HG03378 (cell line): ENCODE results near the gene DROSHA.

Source experiments
- ATAC-seq: cut with Tn5 transposase; IDR thresholded peaks from one replicate; pipeline ENCODE4 v1.9.1; 2021; ENCODE audit warnings: mild to moderate bottlenecking, moderate library complexity; ENCODE audit not compliant: unreplicated experiment

Gene DROSHA

GRCh38 chr5:31530541-31531265, 1.2 kb downstream of the DROSHA start:
- no peak for ATAC-seq

- no peak for ATAC-seq
These were observed 8.9 kb downstream of the DROSHA start for GRCh38 chr5:31523041-31523440.

DNA sequence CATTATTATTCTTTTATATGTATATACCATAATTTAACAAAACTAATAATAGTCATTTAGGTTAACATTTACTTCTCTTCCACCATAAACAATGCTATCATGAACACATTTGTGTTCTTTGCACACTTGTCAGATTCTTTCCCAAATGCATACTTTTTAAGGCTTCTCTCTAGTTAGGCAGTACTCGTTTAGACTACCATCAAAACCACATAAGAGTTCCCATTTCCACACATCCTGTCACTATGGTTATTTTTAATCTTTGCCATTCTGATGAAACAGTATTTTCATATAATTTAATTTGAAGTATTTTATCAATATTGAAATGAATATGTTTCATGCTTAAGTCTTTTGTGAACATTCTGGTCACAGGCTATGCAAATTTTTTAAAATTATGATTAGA, 15.1 kb downstream of the DROSHA start:
- no peak for ATAC-seq

GRCh38 chr5:31511305-31511704, 20.6 kb downstream of the DROSHA start:
- no peak for ATAC-seq

DNA sequence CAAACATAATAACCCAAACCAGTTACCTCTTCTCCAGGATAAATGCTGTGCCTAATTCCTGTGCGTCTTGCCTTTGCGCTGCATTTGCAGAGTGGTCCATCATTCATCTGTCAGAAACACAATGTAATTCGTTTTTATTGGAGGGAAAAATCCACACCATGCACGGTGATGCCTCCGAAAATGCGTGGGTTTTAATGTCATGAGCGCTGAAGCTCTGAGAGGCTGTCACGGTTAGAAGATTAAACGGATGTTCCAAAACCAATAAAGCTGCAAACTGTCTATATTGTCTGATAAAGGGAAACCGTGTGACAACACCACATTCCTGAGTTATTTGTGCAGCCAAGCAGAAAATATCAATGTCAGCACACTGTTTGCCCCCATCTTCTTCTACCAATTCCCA, 27.4 kb downstream of the DROSHA start:
- no peak for ATAC-seq

DNA sequence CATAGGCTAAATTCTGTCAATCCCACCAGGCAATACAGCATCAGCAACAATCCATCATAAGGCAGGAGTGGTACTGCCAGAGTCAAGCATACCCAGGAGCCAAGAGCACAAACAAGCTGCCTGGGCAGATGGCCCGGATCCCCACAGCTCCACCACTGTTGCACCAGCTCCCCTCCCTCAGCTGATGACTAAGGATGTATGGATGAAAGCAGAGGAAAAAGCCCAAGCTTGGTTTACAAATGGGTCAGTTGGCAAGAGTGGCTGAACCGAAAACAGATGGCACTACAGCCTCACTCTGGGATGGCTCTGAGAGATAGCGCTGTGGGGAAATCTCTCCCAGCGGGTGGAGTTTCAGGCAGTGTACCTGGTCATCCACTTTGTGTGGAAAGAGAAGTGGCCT, 29.4 kb downstream of the DROSHA start:
- no peak for ATAC-seq

DNA sequence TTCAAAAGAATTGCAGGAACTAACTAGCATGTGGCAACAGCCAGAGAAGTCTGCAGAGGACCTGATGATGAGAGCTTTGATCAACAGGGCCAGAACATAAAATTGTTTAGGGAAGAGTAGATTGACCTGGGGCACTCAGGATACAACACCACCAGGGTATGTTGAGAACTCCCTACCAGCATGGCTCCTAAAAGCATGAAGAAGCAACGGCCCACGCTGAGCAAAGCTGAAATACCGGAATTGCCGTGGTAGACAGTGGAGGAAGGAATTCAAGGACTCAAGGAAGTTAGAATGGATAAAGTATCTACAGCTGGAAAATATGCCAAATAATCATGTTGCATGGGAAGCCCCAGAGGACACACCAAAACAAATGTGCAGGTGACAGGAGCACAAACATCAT, 31.6 kb downstream of the DROSHA start:
- no peak for ATAC-seq

- no peak for ATAC-seq
These were observed 35.0 kb downstream of the DROSHA start for GRCh38 chr5:31496891-31497290.

GRCh38 chr5:31496301-31496700, 35.6 kb downstream of the DROSHA start:
- ATAC-seq = no peak

DNA sequence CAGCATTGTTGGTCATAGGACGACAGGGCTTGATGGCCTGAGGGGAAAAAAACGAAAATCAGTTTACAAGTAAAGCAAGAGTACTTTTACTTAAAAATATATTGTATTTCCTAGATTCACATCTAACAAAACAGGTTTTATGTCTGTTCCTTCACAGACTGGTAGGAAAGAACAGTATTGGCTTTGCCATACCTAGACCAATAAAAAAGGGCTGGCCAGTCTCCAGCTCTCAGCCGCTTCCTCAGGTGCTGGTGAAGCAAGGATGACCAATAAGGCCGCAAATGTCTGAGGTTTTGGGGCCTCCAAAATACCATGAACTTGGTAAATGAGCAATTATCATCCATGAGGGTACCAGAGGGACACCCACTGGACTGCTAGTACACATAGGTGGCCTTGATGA, 36.6 kb downstream of the DROSHA start:
- no peak for ATAC-seq

DNA sequence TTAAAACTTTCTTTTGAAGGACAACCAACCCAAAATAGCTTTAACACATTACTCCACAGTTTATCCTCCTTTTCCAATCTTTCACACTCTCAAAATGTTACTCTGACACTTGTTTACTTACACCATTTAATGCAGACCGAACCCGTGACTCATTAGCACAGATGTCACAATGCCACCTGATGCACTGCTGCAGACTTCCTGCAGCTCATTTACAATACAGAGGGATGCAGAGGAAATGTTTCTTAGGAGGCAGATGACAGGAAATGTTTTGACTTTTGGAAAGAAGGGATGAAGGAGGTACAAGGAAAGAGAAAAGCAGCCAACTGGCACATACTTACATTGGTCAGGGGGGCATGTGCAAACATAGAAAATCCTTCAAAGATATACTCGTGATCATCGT, 39.0 kb downstream of the DROSHA start:
- no peak for ATAC-seq

DNA sequence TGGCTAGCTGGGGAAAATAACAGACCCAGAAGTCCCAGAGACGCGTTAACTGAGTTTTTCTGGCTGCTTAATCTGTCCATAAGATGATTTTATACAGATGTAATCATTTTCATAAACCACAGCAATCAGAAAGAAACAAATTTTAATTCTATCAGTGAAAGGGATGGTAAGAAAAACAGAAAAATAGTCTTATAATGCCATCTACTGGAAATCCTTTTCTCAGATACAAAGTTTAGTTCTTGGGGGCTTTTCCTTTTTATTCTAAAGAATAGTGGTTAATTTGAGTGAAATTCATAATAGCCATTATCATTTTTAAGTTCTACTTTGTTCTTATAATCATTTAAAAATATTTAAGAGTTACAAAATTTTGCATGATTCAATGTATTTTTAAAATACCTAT, 44.4 kb downstream of the DROSHA start:
- ATAC-seq = no peak

- no peak for ATAC-seq
These were observed 45.5 kb downstream of the DROSHA start for GRCh38 chr5:31486441-31486840.

GRCh38 chr5:31485376-31486207, 46.3 kb downstream of the DROSHA start:
- no peak for ATAC-seq

- ATAC-seq = no peak
These were observed 50.2 kb downstream of the DROSHA start for GRCh38 chr5:31481531-31482165.

DNA sequence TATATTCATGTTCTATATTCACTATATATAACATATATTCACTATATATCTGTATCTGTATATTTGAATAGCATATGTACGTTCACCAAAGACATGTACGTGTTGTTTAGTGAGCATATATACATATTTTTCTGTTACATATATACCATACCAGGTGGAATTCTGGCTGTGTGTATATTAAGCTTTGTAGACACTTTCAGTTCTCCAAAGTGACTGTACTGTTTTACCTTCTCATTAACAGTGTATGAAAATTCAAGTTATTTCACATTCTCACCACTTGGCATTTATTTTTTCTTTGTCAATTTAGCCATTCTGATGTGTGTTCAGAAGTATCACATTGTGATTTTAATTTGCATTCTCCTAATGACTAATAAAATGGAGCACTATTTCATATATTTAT, 52.2 kb downstream of the DROSHA start:
- ATAC-seq = no peak

DNA sequence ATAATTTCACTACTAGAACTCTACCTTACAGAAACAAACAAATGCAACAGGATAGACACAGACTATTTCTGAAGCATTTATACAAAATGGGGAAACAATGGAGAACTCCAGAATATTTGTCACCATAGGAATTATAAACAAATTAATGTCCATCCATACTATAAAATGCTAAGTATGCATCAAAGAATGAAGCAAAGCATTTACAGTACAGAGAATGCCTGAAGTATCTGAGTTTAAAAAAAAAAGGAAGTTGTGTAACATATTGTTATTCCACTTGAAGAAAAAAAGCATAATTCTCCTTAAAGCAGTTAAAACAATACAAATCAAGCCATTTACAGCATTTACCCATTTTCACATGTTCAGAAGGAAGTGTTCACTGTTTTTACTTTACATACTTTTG, 53.0 kb downstream of the DROSHA start:
- no peak for ATAC-seq

DNA sequence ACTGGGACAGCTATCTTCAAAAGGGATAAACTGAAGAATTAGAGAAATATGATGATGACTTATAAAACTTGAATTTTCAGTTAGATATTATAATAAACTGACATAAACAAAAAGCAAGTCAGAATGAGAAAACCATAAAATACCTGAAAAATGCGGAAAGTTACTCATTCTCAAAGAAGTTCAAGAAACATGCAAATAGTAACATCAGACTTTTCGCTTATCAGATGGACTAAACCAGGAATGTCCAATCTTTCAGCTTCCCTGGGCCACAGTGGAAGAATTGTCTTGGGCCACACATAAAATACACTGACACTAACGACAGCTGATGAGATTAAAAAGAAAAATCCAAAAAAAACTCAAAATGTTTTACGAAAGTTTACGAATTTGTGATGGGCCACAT, 53.9 kb downstream of the DROSHA start:
- no peak for ATAC-seq

- ATAC-seq = no peak
These were observed 54.4 kb downstream of the DROSHA start for GRCh38 chr5:31477516-31477915.

DNA sequence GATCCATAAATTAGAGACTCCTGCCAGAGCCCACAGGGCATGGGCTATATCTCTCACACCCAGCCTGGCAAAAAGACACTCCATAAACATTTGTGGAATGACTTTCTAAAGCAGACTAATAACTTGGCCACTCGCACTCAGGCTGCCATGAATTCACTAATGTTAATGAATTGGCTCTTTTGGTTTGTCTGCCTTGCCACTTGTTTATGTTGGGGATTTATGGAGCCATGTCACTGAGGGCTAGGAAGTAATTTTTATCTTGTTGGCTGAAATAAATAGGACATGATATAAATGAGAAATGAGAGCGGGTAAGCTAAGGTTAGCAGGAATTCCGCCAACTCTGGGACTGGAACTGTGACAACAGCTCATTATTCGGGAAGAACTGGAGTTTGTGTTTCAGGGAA, 55.2 kb downstream of the DROSHA start:
- no peak for ATAC-seq

DNA sequence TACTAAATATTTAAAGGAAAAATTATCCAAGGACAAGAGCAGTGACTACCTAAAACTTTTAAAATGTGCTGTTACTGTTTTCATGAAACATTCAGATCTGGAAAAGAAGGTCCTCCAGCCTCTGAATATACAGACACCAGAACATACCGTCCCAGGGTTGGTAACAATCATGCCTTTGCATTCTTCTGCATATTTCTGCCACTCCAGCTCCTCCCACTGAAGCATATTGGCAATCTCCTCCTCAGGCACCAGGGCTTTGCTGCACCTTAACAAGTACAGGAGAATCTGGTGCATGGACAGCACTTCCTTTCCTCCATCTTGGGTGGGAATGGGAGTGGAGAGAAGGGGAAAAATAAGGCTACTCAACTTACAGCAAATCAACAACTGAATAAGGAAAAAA, 60.0 kb downstream of the DROSHA start:
- no peak for ATAC-seq

DNA sequence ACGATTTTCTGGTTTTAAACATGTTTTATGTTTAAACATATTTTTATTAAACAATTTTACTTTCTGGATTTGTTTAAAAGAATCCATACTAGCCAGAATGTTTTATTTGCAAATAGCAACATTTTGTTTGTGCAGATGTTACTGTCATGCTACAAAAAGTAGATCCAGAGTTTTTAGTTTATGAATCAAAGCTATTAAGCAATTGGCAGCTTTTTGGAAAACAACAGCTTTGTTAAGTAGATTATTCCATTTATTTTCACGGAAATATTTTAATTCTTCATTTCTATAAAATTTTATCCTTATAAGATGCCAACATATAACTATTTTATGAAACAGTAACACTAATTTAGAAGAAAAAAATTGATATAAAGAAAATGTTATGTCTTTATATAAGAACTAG, 60.9 kb downstream of the DROSHA start:
- no peak for ATAC-seq
